ENCODE measurements around the gene PLXDC1.

GRCh38 chr17:39187152-39187830 lies 35.9 kb upstream of the PLXDC1 start:
- TF ChIP-seq CTCF (conservative IDR thresholded peaks at IDR 0.05 in 1 of 2, IDR thresholded peaks at IDR 0.05 in 1 of 2; ENCODE audit: low read depth in 1 of 2, low read length in 2 of 2) (no peak), EZH2 (IDR thresholded peaks at IDR 0.05; ENCODE audit: low read length, missing control alignments) (no peak)

All from fibroblast of lung (primary cell).